NCI-H1092 treated with DMSO at 0.1 percent for 48 hours (cell line): ENCODE results near the gene BEAN1.
"Not testable (repeated sequence)": the region's sequence is repeated elsewhere in the genome, so short reads cannot be mapped to it uniquely, and the experiment has no call there.

Experiments
- DNase-seq: peaks from one replicate; lab custom pipeline; 2025; lab: John Stamatoyannopoulos, UW

Gene BEAN1

GRCh38 chr16:66441586-66442375 lies 14.7 kb downstream of the BEAN1 start:
- DNase-seq: no peak

DNA sequence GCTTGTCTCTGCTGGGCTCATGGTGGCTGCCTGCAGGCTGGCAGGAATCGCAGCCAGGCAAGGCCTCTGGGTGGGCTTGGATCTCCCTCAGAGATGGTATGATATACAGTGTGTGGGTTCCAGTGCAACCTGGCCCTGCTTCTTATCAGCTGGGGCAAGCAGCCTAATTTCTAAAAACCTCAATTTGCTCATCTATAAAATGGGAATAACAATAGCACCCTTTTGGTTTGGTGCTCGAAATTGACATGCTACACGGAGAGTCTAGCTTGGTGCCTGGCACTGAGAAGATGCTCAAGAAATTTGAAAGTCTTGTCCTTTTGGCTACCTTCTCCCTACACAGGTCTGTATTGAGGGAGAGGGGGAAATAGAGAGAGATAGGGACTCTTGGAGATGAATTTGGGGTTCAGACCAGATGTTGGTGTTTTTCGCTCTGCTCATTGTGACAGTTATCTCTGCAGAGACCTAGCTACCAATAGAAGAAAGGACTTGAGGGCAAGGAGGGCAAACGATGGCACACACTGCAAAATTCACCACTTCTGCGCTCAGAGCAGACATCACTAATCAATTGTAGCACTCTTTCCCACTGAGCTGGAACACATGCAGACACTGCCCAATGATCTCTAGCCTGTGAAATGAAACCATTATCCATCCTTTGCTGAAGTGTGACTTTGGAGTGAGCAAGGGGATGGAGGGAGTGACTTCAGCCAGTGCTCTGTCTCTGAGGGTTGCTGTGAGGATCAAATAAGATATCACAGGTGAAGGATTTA lies 15.6 kb downstream of the BEAN1 start:
- no peak for DNase-seq

DNA sequence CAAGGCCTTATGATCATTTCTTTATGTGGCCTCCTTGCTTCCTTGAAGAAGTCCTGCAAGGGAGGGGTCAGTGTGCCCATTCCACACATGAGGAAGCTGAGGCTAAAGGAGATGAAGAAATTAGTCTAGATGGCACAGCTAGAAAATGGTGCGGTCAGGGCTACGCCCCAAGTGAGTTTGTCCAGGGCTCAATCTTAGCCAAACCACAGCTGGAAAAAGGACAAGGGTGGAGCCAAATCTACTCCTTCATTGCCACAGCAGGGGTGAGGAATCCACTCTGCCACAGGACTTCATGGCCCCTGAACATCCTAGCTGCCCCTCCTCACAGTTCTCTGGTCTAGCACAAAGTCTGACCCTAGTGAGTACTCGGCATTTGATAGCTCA lies 16.2 kb downstream of the BEAN1 start:
- no peak for DNase-seq

DNA sequence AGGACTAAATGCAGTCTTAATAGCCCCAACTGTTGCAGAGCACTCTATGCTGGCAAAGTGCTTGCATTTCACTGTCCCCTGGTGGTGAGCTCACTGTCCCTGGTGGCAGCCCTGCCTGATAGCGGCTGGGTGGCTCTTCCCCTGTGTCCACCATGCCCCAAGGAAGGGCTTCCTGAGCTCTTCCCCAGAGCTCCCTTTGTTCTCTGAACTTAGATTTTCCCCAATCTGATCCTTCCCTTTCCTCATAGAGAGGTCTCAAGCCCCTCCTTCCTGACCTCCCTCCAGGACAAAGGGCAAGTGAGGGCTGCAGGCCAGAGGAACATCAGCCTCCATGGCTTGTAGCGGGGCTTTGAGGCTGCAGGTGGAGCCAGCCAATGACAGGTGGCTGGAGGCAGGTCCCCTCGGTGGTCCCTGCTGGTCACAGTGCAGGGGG lies 17.0 kb downstream of the BEAN1 start:
- peak; percentile 10 for DNase-seq

- DNase-seq: no peak
Measured at GRCh38 chr16:66446737-66447136, 19.6 kb downstream of the BEAN1 start.

DNA sequence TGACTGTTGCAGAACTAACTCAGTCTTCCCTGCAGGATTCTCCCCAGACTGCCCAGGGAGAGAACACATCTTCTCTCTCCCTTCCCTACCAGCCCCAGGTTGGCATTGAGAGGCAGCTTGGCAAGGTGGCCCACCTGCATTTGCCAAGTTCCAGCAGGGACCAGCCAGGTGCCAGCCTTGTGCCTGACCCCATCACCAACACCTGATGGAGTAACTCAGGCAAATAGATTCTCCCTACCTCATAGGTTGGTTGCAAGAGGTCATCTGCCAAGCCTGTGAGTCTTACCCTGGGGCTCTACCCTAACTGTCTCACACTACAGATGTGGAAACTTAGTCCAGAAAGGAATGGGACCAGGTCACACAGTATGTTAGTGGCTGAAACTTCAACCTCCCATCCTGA lies 20.4 kb downstream of the BEAN1 start:
- no peak for DNase-seq

- DNase-seq: no peak
Measured at GRCh38 chr16:66451548-66451947, 24.5 kb downstream of the BEAN1 start.

GRCh38 chr16:66453230-66453629 lies 26.1 kb downstream of the BEAN1 start:
- not testable (repeated sequence) for DNase-seq

GRCh38 chr16:66454751-66455150 lies 27.7 kb downstream of the BEAN1 start:
- DNase-seq: no peak

- no peak for DNase-seq
Measured at GRCh38 chr16:66455970-66456369, 28.9 kb downstream of the BEAN1 start.

DNA sequence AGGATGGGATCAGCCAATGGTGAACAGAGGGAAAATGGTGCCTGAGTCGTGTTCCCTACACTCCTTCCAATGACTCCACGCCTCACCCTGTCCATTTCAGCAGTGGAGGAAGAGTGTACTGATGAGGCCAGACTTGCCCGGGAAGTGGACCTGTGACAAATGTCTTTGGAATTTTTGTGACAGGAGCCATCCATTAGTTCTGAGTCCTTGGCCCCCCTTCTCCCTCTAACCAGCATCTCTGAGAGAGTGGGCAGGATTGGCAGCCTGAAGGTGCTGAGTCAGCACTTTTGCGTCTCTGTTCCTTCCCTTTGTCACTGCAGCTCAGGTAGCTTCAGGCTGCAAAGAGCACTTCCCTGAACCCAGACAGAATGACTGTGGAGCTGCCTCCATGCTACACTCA lies 30.8 kb downstream of the BEAN1 start:
- DNase-seq: no peak

- DNase-seq: no peak
Measured at GRCh38 chr16:66458292-66458691, 31.2 kb downstream of the BEAN1 start.

DNA sequence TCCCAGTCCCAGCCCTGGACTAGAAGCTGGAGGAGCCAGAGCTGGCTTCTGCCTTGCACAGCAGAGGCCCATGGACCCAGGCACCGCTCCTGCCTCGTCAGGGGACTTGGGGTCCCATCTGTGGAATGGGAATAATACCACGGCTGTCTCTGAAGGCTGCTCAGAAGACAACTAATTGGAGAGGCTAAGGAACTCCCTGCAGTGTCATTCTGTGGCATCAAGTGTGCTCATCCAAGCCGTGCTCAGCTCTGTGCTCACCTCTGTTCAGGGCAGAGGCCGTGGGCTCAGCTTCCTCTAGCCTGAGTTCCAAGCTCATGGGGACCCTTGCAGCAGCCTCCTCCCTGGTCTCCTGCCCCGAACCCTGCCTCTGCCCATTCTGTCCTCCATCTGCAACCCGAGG lies 31.8 kb downstream of the BEAN1 start:
- no peak for DNase-seq

- DNase-seq: no peak
Measured at GRCh38 chr16:66459878-66460277, 32.8 kb downstream of the BEAN1 start.

DNA sequence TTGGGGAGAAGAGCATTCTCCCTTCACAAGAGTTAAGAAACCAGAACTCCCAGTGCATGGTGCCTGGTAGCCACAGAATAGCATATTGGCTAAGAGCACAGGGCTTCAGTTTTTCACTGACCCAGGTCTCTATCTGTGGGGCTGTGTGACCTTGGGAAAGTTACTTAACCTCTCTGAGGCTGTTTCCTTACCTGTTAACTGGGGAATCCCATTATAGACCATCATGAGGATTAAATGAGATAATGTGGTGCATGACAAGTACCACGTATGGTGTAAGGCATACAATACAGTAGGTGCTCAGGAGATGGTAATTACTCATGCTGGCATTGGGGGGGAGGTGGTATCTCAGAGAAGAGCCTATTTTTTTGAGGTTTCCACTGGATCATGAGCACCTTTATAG lies 33.6 kb downstream of the BEAN1 start:
- no peak for DNase-seq

- no peak for DNase-seq
Measured at GRCh38 chr16:66462912-66463311, 35.8 kb downstream of the BEAN1 start.

- not testable (repeated sequence) for DNase-seq
Measured at GRCh38 chr16:66465946-66466345, 38.9 kb downstream of the BEAN1 start.

DNA sequence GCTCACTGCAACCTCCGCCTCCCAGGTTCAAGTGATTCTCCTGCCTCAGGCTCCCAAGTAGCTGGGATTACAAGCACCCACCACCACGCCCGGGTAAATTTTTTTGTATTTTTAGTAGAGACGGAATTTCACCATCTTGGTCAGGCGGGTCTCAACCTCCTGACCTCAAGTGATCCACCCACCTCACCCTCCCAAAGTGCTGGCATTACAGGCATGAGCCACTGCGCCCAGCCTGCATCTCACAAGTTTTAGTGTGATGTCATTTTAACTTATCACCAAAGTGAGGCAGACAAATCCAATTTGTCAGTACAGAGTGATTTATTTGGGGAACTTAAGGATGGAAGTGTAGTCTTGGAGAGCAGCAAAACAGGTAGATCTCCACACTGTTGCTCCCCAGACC lies 39.5 kb downstream of the BEAN1 start:
- DNase-seq: not testable (repeated sequence)

- DNase-seq: no peak
Measured at GRCh38 chr16:66467611-66468010, 40.5 kb downstream of the BEAN1 start.

- DNase-seq: no peak
Measured at GRCh38 chr16:66468321-66468965, 41.3 kb downstream of the BEAN1 start.

GRCh38 chr16:66469291-66469946 lies 42.3 kb downstream of the BEAN1 start:
- DNase-seq: no peak

GRCh38 chr16:66469947-66470546 lies 43.0 kb downstream of the BEAN1 start:
- no peak for DNase-seq
